Endodermal cell (in vitro differentiated cells): Measurements from ENCODE around the gene MBOAT1. TPM values are rescaled to one million over a fixed set of nuclear protein-coding genes. Genes with fewer than 3 reads are reported as not detected.

ENCODE experiments used
- DNase-seq: peaks from one replicate; pipeline ENCODE4 v3.0.0-alpha.2; 2017
- H3K27ac ChIP-seq: 2 replicates; pipeline ENCODE4 v1.5.1; 2013; ENCODE audit warnings: mild to moderate bottlenecking, low read depth, low read length, moderate library complexity
- H3K27me3 ChIP-seq: 2 replicates; pipeline ENCODE4 v1.6.1; 2013; ENCODE audit warnings: mild to moderate bottlenecking, low read length, moderate library complexity; ENCODE audit not compliant: insufficient read depth, control insufficient read depth, poor library complexity, severe bottlenecking
- H3K36me3 ChIP-seq: 2 replicates; pipeline ENCODE4 v1.7.0; 2013; ENCODE audit warnings: mild to moderate bottlenecking, low read length, moderate library complexity; ENCODE audit not compliant: control insufficient read depth, insufficient read depth
- H3K4me1 ChIP-seq: one replicate; pipeline ENCODE4 v1.7.0; 2013; ENCODE audit warnings: low read length; ENCODE audit not compliant: control insufficient read depth, insufficient read depth
- H3K4me3 ChIP-seq: 2 replicates; pipeline ENCODE4 v1.5.1; 2013; ENCODE audit warnings: mild to moderate bottlenecking, low read length, moderate library complexity
- H3K9ac ChIP-seq: 2 replicates; pipeline ENCODE4 v1.6.1; 2013; ENCODE audit warnings: mild to moderate bottlenecking, low read length, moderate library complexity; ENCODE audit not compliant: poor library complexity, severe bottlenecking; ENCODE audit errors: extremely low read depth
- H3K9me3 ChIP-seq: 2 replicates; pipeline ENCODE4 v1.6.1; 2013; ENCODE audit warnings: mild to moderate bottlenecking, low read length, moderate library complexity; ENCODE audit not compliant: control insufficient read depth
- H3K27ac Mint-ChIP-seq: 2 replicates; pipeline ENCODE4 v1.8.0; 2020; ENCODE audit warnings: mixed read lengths
- H3K27me3 Mint-ChIP-seq: 2 replicates; pipeline ENCODE4 v1.8.0; 2021; ENCODE audit warnings: mild to moderate bottlenecking, mixed read lengths; ENCODE audit not compliant: insufficient read depth
- H3K36me3 Mint-ChIP-seq: 2 replicates; pipeline ENCODE4 v1.8.0; 2020; ENCODE audit warnings: low read depth, mixed read lengths
- H3K4me1 Mint-ChIP-seq: 2 replicates; pipeline ENCODE4 v1.8.0; 2020; ENCODE audit warnings: mixed read lengths
- H3K4me3 Mint-ChIP-seq: 2 replicates; pipeline ENCODE4 v1.8.0; 2020; ENCODE audit warnings: mild to moderate bottlenecking, moderate library complexity, mixed read lengths
- H3K9me3 Mint-ChIP-seq: 2 replicates; pipeline ENCODE4 v1.8.0; 2020; ENCODE audit warnings: mild to moderate bottlenecking, mixed read lengths
- CTCF ChIP-seq: fragments of 200-600 bp; sonication (generic); conservative IDR thresholded peaks from 2 replicates; pipeline ENCODE4 v1.5.0; 2021; ENCODE audit warnings: antibody characterized with exemption, mild to moderate bottlenecking
- WGBS, 2 experiments: methylation state at CpG; one replicate each; pipeline versions ENCODE4 v1.1.5 to v1.1.7; 2013; ENCODE audit warnings: missing lambda C conversion rate in 2 of 2, mixed read lengths in 1 of 2; ENCODE audit not compliant: insufficient coverage in 1 of 2, insufficient read length in 1 of 2; 5-methylcytosine and 5-hydroxymethylcytosine counted together
- total RNA-seq, 2 donors: library from RNA; stranded (reverse); fragmentation: NEBNext Ultra II Directional in 1 of 2; extraction: Animal tissue kit (Norgen Biotek cat#: 25700) in 1 of 2; gene quantifications; 2 replicates in 1 of 2; 3 replicates in 1 of 2; pipeline ENCODE4 v1.2.1, GENCODE V29; 2021

Gene MBOAT1
- total RNA-seq, 2 donors from 2014 or later, result 7.7 to 9.4 TPM

GRCh38 chr6:20086992-20087391 lies 125.3 kb downstream of the MBOAT1 start:
- H3K27ac Mint-ChIP-seq, result no peak overlapping the region
- Histone ChIP-seq H3K4me1 (no peaks in the 10 kb centered on the region), H3K36me3 (no peaks in the 10 kb centered on the region), H3K9ac (no peak overlapping the region), H3K27me3 (no peaks in the 10 kb centered on the region), H3K27ac (no peak overlapping the region), H3K4me3 (no peak overlapping the region), H3K9me3 (peaks cover 7% of the 10 kb centered on the region)
- peaks cover 1% of the 10 kb centered on the region for H3K4me1 Mint-ChIP-seq
- no peaks in the 10 kb centered on the region for H3K36me3 Mint-ChIP-seq
- H3K27me3 Mint-ChIP-seq, result peaks cover 2% of the 10 kb centered on the region
- DNase-seq, result no peak
- H3K4me3 Mint-ChIP-seq, result no peak overlapping the region
- no peak for TF ChIP-seq CTCF
- no peaks in the 10 kb centered on the region for H3K9me3 Mint-ChIP-seq

DNA sequence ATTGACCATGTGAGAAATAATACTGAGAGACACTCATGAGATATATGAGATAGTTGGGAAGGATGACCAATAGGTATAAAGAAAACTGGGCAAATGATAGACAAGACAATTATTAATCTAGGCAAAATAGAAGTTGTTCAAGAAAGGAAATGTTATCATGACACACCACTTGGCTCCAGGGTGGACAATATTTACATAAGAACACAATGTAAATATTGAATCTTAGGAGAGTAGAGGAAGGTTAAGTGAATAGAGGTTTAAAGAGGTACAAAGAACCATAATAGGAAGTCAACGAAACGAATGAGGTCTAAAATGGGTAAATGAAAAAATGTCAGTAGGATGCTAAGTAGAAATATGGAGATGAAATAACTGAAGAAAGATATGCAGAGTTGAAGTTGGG lies 126.5 kb downstream of the MBOAT1 start:
- Mint-ChIP-seq H3K9me3 (no peaks in the 10 kb centered on the region), H3K4me3 (no peak overlapping the region), H3K4me1 (no peaks in the 10 kb centered on the region), H3K27ac (no peak overlapping the region), H3K36me3 (no peaks in the 10 kb centered on the region), H3K27me3 (peaks cover 2% of the 10 kb centered on the region)
- H3K27me3 ChIP-seq, result no peaks in the 10 kb centered on the region
- H3K4me1 ChIP-seq, result no peaks in the 10 kb centered on the region
- no peak for TF ChIP-seq CTCF
- 95 to 96% methylated on average over 2 of the region's 2 CpGs for WGBS, 2 experiments
- no peak overlapping the region for H3K4me3 ChIP-seq
- DNase-seq, result no peak
- no peak overlapping the region for H3K27ac ChIP-seq
- no peak overlapping the region for H3K9ac ChIP-seq
- peaks cover 7% of the 10 kb centered on the region for H3K9me3 ChIP-seq
- no peaks in the 10 kb centered on the region for H3K36me3 ChIP-seq

DNA sequence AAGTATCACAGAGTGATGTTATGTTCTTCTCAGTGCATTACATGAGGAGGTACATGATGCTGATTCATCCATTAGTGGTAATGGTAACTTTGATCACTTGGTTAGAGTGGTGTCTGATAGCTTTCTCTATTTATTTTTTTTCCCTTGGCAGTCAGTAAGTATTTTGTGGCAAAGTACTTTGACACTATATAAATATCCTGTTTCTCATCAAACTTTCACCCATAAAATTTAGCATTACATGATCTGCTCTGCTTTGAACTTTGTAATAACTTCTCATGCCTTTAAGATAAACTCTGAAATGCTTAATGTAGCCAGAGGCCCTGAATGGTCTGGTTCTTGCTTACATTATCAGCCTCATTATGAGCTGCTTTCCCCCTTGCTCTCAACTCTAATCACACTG lies 127.9 kb downstream of the MBOAT1 start:
- no peak overlapping the region for H3K27ac ChIP-seq
- no peaks in the 10 kb centered on the region for H3K36me3 ChIP-seq
- H3K27me3 ChIP-seq, result no peaks in the 10 kb centered on the region
- no peak overlapping the region for H3K4me3 ChIP-seq
- no peak overlapping the region for H3K4me3 Mint-ChIP-seq
- H3K36me3 Mint-ChIP-seq, result no peaks in the 10 kb centered on the region
- H3K27ac Mint-ChIP-seq, result no peak overlapping the region
- TF ChIP-seq CTCF, result no peak
- H3K9me3 ChIP-seq, result peaks cover 7% of the 10 kb centered on the region
- H3K4me1 Mint-ChIP-seq, result no peaks in the 10 kb centered on the region
- no peaks in the 10 kb centered on the region for H3K4me1 ChIP-seq
- peaks cover 3% of the 10 kb centered on the region for H3K9me3 Mint-ChIP-seq
- DNase-seq, result no peak
- peaks cover 4% of the 10 kb centered on the region for H3K27me3 Mint-ChIP-seq
- no peak overlapping the region for H3K9ac ChIP-seq
